Thyroid gland (tissue), 4 donors: Measurements from ENCODE around the gene RPS8. TPM values are rescaled to one million over a fixed set of nuclear protein-coding genes. Genes with fewer than 3 reads are reported as not detected.
A peak's percentile ranks its signal among the peaks of the same experiment; 100 is the strongest.

ENCODE experiments used
- DNase-seq, 2 donors: peaks; one replicate each; pipeline ENCODE4 v3.0.0-alpha.2; 2019
- H3K27ac ChIP-seq, 3 donors: fragments of 200-600 bp; sonication (generic); 1 replicate in 2 of 3; 2 replicates in 1 of 3; pipeline ENCODE4 v1.5.1; 2016 to 2019; ENCODE audit warnings: mild to moderate bottlenecking in 1 of 3, moderate library complexity in 1 of 3
- H3K27me3 ChIP-seq: fragments of 200-600 bp; sonication (generic); one replicate; pipeline ENCODE4 v1.5.1; 2019
- H3K36me3 ChIP-seq, 2 donors: fragments of 200-600 bp; sonication (generic); one replicate each; pipeline ENCODE4 v1.5.1; 2016 to 2019
- H3K4me1 ChIP-seq, 2 donors: fragments of 200-600 bp; sonication (generic); one replicate each; pipeline ENCODE4 v1.5.1; 2017 to 2019
- H3K4me3 ChIP-seq, 3 donors: fragments of 200-600 bp; sonication (generic); replicated peaks in 1 of 3; 1 replicate in 2 of 3; 2 replicates in 1 of 3; pipeline ENCODE4 v1.5.1; 2016; ENCODE audit warnings: mild to moderate bottlenecking in 1 of 3
- H3K9me3 ChIP-seq: fragments of 200-600 bp; sonication (generic); one replicate; pipeline ENCODE4 v1.5.1; 2017
- POLR2A ChIP-seq, 2 donors: fragments of 450-650 bp; IDR thresholded peaks; one replicate each; pipeline ENCODE4 v1.6.1; 2017; ENCODE audit warnings: antibody characterized with exemption in 2 of 2, mild to moderate bottlenecking in 2 of 2, moderate library complexity in 1 of 2
- WGBS, 2 donors: methylation state at CpG; one replicate each; pipeline ENCODE4 v1.1.5; 2017; 5-methylcytosine and 5-hydroxymethylcytosine counted together
- intact Hi-C: fragments of 100-400 bp; cut with DNase I; formaldehyde crosslinking; loops from one replicate; pipeline ENCODE4 v1.15.1; 2023
- total RNA-seq, 4 donors: library from RNA; depleted of rRNA; stranded (reverse); fragments of >200 nt; gene quantifications; one replicate each; pipeline ENCODE4 v1.2.3, GENCODE V29; 2016
- TF ChIP-seq, protein P1 (sequence below), 6 experiments: fragments of 200-600 bp in 3 of 6; fragments of 450-650 bp in 3 of 6; sonication (generic) in 3 of 6; IDR thresholded peaks; one replicate each; pipeline ENCODE4 v1.5.1; 2016 to 2019; ENCODE audit warnings: antibody characterized with exemption in 6 of 6, mild to moderate bottlenecking in 2 of 6, inconsistent platforms in 1 of 6, moderate library complexity in 1 of 6

The RPS8 gene
- total RNA-seq, 4 donors from 2014 or later = 1,167 to 2,709 (median 1,595) TPM

DNA sequence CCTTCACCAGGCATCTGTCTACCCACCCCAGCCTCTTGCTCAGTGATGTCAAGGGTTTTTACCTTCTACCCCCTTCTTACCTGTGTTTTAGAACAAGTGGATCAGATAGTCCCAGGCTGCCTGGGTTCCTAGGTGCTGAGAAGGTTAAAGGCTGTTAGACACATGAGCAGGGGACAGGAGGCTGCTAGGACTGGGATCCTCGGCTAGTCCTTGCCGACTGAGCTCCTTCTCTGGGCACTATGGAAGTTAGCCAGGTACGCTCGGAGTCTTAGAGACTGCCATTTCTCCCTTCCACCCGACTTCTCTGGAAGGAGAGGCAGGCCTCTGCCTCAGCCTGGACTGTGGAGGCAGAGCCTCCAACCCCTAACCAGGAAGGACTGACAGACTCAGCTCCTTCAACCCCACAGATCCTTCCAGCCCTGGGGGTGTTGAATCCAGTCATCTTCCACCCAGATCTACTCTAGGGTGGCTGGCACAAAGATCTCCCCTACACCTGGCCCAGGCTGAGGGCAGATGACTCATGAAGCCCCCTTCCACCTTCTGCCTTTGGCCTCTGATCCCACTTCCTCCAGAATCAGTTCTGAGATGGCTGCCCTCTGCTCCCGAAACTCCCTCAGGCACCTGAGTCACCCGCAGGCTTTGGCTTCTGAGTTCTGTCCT lies 31.5 kb downstream of the RPS8 start, which contains the start of gene DYNLT4:
Gene DYNLT4 (minus strand): TSS at position 648 of the 660 bp plus-strand sequence. CDS start 683 bp downstream, outside the sequence.
- Histone ChIP-seq H3K4me1 (peaks cover 49 to 82% of the 10 kb centered on the region in 2 donors), H3K27ac (peak within 1 kb of the TSS; percentile 97 to 100 (median 99)), H3K9me3 (no peaks in the 10 kb centered on the region), H3K36me3 (peaks cover 20 to 22% of the 10 kb centered on the region in 2 donors), H3K27me3 (no peaks in the 10 kb centered on the region), H3K4me3 (peak within 1 kb of the TSS in 1 of 3 donors; percentile 16)
- 46 to 59% methylated on average over 7 of the region's 7 CpGs for WGBS, 2 donors
- TF ChIP-seq, protein P1, sequence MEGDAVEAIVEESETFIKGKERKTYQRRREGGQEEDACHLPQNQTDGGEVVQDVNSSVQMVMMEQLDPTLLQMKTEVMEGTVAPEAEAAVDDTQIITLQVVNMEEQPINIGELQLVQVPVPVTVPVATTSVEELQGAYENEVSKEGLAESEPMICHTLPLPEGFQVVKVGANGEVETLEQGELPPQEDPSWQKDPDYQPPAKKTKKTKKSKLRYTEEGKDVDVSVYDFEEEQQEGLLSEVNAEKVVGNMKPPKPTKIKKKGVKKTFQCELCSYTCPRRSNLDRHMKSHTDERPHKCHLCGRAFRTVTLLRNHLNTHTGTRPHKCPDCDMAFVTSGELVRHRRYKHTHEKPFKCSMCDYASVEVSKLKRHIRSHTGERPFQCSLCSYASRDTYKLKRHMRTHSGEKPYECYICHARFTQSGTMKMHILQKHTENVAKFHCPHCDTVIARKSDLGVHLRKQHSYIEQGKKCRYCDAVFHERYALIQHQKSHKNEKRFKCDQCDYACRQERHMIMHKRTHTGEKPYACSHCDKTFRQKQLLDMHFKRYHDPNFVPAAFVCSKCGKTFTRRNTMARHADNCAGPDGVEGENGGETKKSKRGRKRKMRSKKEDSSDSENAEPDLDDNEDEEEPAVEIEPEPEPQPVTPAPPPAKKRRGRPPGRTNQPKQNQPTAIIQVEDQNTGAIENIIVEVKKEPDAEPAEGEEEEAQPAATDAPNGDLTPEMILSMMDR (IDR thresholded peaks at IDR 0.05) = no peak
- no peak for TF ChIP-seq POLR2A (IDR thresholded peaks at IDR 0.05)
- intact Hi-C loops = no loop called here
- no peak for DNase-seq

DNA sequence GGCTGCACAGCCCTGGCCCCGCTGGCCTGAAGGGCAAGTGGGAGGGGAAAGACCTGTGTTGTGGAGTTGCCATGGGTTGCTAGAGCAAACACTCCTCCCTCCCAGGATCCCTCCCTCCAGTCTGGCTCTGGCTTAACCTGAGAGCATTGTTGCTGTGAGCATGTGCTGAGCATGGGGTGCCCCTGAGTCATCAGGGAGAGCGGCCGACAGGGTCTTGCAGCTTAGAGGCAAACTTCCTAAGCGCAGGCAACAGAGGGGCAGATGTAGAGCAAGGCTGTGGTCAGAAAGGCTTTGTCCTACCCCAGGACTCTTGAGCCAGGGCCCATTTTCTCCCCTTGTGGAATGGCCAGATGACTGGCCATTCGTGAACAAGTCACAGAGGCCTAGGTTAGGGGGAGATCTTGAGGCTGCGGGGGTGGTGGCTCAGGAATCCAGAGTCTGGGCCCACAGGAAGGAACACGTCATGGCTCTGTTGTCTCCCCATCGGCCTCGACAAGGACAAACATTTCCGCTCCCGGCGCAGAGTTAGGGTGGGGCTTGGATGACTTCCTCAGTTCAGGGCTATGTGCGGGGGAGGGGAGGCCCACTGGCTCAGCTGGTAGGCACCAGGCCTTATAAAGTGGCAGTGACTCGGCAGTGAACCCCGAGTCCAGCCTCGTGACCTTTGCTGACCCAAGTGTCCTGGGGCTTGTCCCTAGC lies 32.2 kb downstream of the RPS8 start:
- intact Hi-C loops = no loop called here
- Histone ChIP-seq H3K4me1 (peaks cover 49 to 82% of the 10 kb centered on the region in 2 donors), H3K36me3 (peaks cover 20 to 21% of the 10 kb centered on the region in 2 donors), H3K4me3 (no peak overlapping the region), H3K27ac (peak overlapping the region; percentile 97 to 100 (median 99)), H3K9me3 (no peaks in the 10 kb centered on the region), H3K27me3 (no peaks in the 10 kb centered on the region)
- WGBS, 2 donors = 11 to 12% methylated on average over 4 to 13 of the region's 16 CpGs
- peak; percentile 96 to 97 for DNase-seq
- peak in 1 of 2 donors; percentile 67 for TF ChIP-seq POLR2A (IDR thresholded peaks at IDR 0.05)
- TF ChIP-seq, protein P1 (IDR thresholded peaks at IDR 0.05) = no peak

DNA sequence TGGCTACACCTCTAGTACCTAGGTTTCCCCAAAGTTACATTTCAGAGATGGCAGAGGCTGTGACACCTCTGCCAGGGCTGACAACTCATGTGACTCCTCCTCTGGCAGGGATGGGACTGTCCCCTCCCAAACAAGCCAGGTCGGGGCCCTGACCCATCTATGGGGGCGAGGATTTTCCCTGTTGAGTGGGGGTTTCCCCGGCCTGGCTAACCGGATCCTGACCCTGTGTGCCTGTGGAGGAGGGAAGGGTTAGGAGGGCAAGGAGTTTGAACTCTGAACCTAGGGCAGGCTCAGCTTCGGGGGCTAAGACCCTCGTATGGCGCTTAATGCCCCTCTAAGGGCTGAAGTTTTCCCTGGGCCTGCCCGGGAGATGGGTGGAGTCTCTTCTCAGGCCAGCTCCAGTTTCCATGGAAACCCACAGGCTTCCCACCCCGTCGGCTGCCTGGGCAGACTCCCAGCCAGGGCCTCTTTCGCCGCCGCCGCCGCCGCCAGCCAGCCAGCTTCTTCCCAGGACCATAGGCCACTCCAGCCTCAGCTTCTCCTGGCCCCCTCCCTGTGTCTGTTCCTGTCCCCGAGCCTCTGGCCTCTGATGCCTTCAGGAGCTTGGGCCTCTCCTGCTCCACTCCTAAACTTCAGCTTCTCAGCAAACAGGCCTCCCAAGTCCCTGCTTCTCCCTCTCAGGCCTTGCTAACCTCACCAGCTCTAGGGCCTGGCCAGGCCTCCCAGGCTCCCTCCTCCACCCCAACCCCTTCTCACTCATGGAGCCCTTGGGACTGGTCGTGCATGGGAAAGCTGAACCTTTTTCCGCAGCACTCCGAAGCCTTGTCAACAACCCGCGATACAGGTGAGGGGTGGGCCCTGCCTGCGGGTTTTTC lies 33.0 kb downstream of the RPS8 start, which contains the start of gene BTBD19:
Gene BTBD19 (plus strand): TSS at position 461 of the 875 bp plus-strand sequence. CDS start 298 bp downstream, at position 759.
- peak; percentile 46 to 55 for TF ChIP-seq POLR2A (IDR thresholded peaks at IDR 0.05)
- TF ChIP-seq, protein P1 (IDR thresholded peaks at IDR 0.05) = no peak
- Histone ChIP-seq H3K36me3 (peaks cover 13 to 20% of the 10 kb centered on the region in 2 donors), H3K27ac (peak within 1 kb of the TSS; percentile 97 to 100 (median 99)), H3K4me1 (peaks cover 49 to 80% of the 10 kb centered on the region in 2 donors), H3K4me3 (peak within 1 kb of the TSS in 1 of 3 donors; percentile 16), H3K27me3 (no peaks in the 10 kb centered on the region), H3K9me3 (no peaks in the 10 kb centered on the region)
- WGBS, 2 donors = 8 to 9% methylated on average over 14 to 18 of the region's 23 CpGs
- DNase-seq = peak; percentile 88
- intact Hi-C loops = no loop called here

DNA sequence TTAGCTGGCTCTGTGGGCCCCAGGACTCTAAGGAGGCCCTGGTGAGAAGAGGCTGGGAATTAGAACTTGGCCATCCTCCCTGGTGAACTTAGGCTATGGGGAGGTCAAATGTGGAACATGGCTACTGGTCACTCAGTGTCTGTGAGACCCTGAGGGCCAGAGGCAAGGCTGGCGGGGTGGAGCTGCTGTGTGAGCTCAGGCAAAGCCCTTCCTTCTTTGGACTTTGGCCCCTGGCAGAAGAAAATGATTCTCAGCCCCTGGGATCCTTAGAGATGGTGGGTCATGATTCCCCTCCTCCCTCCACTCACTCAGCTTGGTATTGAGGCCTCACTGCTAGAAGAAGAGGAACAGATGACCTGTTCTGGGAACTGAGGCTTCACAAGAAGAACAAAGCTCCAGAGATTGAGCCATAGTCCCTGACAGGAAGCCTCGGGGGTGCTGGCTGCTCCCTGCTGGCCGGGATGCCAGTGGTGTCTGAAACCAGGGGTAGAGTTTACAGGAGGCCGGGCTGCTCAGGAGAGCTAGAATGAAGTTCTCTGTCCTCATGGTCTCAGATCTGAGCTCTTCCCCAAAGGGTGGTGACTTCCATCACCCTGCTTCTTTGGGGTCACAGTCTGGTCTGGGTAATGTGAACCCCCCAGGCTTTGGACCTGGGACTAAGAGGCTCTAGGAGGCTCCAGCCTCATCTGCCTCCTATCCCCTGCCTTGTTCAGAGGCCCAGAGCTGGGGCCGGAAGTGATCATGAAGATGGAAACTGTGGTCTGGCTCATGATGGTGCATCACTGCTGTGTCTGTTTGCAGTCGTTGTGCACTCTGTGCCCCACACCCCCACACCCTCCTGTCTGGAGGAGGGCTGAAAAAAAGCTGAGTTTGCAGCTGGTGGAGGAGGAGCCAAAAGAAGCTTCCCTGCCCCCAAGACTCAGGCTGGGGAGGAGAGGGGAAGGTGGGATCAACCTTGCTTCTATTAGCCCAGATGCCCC lies 33.9 kb downstream of the RPS8 start:
- no peaks in the 10 kb centered on the region for H3K27me3 ChIP-seq
- H3K9me3 ChIP-seq = no peaks in the 10 kb centered on the region
- peak overlapping the region in 1 of 3 donors; percentile 16 for H3K4me3 ChIP-seq

More for the DNA sequence above, 33.9 kb downstream of the RPS8 start:
- Histone ChIP-seq H3K36me3 (peaks cover 10 to 18% of the 10 kb centered on the region in 2 donors), H3K4me1 (peaks cover 49 to 79% of the 10 kb centered on the region in 2 donors), H3K27ac (peak overlapping the region; percentile 97 to 100 (median 99))
- peak; percentile 36 to 37 for DNase-seq
- WGBS, 2 donors = 39 to 41% methylated on average over 6 of the region's 6 CpGs
- intact Hi-C loops = no loop called here
- no peak for TF ChIP-seq POLR2A (IDR thresholded peaks at IDR 0.05)
